Esophagus muscularis mucosa (tissue), 4 donors: ENCODE data around the gene TBC1D16. TPM values are rescaled to one million over a fixed set of nuclear protein-coding genes. Genes with fewer than 3 reads are reported as not detected.

Source experiments
- DNase-seq: peaks from one replicate; pipeline ENCODE4 v3.0.0-alpha.2; 2017; ENCODE audit errors: extremely low spot score
- H3K27ac ChIP-seq, 4 donors: fragments of 200-600 bp; sonication (generic); replicated peaks in 1 of 4; 1 replicate in 3 of 4; 2 replicates in 1 of 4; pipeline ENCODE4 v1.5.1; 2016 to 2019; ENCODE audit warnings: mild to moderate bottlenecking in 1 of 4
- H3K27me3 ChIP-seq, 4 donors: fragments of 200-600 bp; sonication (generic); one replicate each; pipeline versions ENCODE4 v1.5.1 to v1.6.0; 2016 to 2019
- H3K36me3 ChIP-seq, 4 donors: fragments of 200-600 bp; sonication (generic); one replicate each; pipeline ENCODE4 v1.5.1; 2016 to 2019
- H3K4me1 ChIP-seq, 4 donors: fragments of 200-600 bp; sonication (generic); one replicate each; pipeline ENCODE4 v1.5.1; 2016 to 2019
- H3K4me3 ChIP-seq, 4 donors: fragments of 200-600 bp; sonication (generic); 1 replicate in 2 of 4; 2 replicates in 2 of 4; pipeline ENCODE4 v1.5.1; 2016 to 2019; ENCODE audit warnings: mild to moderate bottlenecking in 4 of 4, moderate library complexity in 1 of 4
- H3K9me3 ChIP-seq, 4 donors: fragments of 200-600 bp; sonication (generic); 1 replicate in 3 of 4; 2 replicates in 1 of 4; pipeline ENCODE4 v1.5.1; 2016 to 2019
- CTCF ChIP-seq, 3 experiments: fragments of 200-600 bp in 2 of 3; fragments of 450-650 bp in 1 of 3; sonication (generic) in 2 of 3; IDR thresholded peaks; one replicate each; pipeline ENCODE4 v1.5.1; 2017 to 2019; ENCODE audit warnings: antibody characterized with exemption in 3 of 3, mild to moderate bottlenecking in 2 of 3, moderate library complexity in 1 of 3
- EP300 ChIP-seq: sonication (generic); formaldehyde crosslinking; IDR thresholded peaks from one replicate; pipeline ENCODE4 v1.6.1; 2017; ENCODE audit warnings: antibody characterized with exemption
- POLR2A ChIP-seq: fragments of 450-650 bp; IDR thresholded peaks from one replicate; pipeline ENCODE4 v1.6.1; 2017; ENCODE audit warnings: antibody characterized with exemption, moderate library complexity, mild to moderate bottlenecking, low read depth
- POLR2AphosphoS5 ChIP-seq, 2 donors: sonication (generic); formaldehyde crosslinking; IDR thresholded peaks; one replicate each; pipeline ENCODE4 v1.6.1; 2017; ENCODE audit warnings: antibody characterized with exemption in 2 of 2
- WGBS: methylation state at CpG from one replicate; pipeline ENCODE4 v1.1.5; 2018; 5-methylcytosine and 5-hydroxymethylcytosine counted together
- intact Hi-C: fragments of 100-400 bp; cut with DNase I; formaldehyde crosslinking; loops from one replicate; pipeline ENCODE4 v1.15.1; 2023
- total RNA-seq, 4 donors: library from RNA; depleted of rRNA; stranded (reverse); fragments of >200 nt; gene quantifications; one replicate each; pipeline versions ENCODE4 v1.1.0 to v1.2.1, GENCODE V29; 2016

The TBC1D16 gene
- total RNA-seq, 4 donors from 2014 or later = 30.3 to 37.4 (median 33.2) TPM

DNA sequence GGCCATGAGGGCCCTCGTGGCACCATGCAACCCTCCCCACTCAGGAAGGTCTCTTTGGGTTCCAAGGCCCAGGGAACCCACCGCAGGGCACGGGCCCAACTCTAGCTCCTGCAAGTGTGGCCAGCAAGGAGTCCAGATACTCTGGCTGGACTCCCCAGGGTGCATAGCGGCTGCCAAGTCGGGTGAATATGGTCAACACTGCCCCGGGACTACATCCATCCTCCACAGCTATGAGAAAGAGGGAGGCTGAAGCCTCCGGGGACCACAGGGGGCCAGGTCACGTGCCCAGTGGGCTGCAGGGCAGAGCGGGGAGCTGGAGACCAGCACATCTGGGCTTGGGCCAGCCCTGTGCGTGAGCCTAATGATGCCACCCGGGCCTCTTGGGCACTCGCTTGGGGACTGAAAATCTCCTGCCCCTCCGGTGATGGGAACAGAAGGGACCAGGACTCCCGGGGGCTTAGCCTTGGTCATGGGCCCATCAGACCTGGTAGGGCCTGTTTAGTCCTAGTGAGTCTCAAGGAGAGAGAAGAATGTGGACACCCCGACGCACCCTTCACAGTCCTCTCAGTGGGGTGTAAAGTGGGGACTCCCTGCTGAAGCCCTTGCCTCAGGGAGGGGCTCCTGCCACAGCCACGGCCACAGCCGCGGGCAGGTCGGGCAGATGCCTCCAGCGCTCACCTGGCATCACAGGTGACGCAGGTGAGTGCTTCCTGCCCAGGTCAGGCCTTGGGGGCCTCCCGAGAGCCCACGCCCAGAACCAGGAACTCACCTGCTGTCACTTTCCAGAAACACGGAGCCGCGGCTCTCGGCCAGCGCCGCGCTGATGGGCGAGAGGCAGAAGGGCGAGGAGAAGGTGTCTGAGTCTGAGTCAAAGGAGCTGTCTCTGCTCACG, 26.0 kb downstream of the TBC1D16 start:
- Histone ChIP-seq H3K9me3 (no peaks in the 10 kb centered on the region), H3K4me3 (no peak overlapping the region), H3K27me3 (no peaks in the 10 kb centered on the region), H3K36me3 (peaks cover 8 to 51% (median 29%) of the 10 kb centered on the region in 4 donors), H3K4me1 (peaks cover 13 to 23% (median 19%) of the 10 kb centered on the region in 4 donors), H3K27ac (no peak overlapping the region)
- no peak for DNase-seq
- WGBS = 95% methylated on average over 7 of the region's 34 CpGs
- TF ChIP-seq POLR2AphosphoS5 (IDR thresholded peaks at IDR 0.05) = no peak
- no peak for TF ChIP-seq EP300
- no peak for TF ChIP-seq POLR2A
- no peak for TF ChIP-seq CTCF (IDR thresholded peaks at IDR 0.05)
- intact Hi-C loops = loop anchor here (5.0 kb wide), 1 partner anchor 73 kb away; no protein-coding TSS in a partner anchor

DNA sequence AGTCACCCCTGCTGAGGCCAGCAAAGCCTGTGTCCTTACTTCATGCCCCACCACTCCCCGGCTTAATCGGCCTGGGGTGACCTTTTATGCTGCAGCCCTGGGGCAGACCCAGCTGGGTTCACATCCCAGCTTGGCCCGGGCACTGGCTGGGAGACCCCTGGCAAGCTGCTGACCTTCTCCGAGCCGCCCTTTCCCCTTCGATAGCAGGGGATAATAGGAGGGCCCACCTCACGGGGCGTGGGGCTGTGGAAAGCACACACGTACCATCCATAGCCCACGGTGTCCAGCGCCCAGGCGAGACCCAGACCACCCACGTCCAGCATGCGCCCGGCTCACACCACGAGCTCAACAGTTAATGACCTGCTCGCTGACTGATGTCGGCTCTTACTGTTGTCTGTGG, 26.8 kb downstream of the TBC1D16 start:
- TF ChIP-seq EP300 = no peak
- no peak for TF ChIP-seq POLR2A
- no peak for TF ChIP-seq CTCF (IDR thresholded peaks at IDR 0.05)
- TF ChIP-seq POLR2AphosphoS5 (IDR thresholded peaks at IDR 0.05) = no peak
- DNase-seq = no peak
- Histone ChIP-seq H3K4me3 (no peak overlapping the region), H3K27ac (no peak overlapping the region), H3K4me1 (peaks cover 13 to 23% (median 19%) of the 10 kb centered on the region in 4 donors), H3K36me3 (peaks cover 8 to 57% (median 30%) of the 10 kb centered on the region in 4 donors), H3K9me3 (no peaks in the 10 kb centered on the region), H3K27me3 (no peaks in the 10 kb centered on the region)
- intact Hi-C loops = loop anchor here (5.0 kb wide), 1 partner anchor 73 kb away; no protein-coding TSS in a partner anchor
- 85% methylated on average over 18 of the region's 18 CpGs for WGBS

DNA sequence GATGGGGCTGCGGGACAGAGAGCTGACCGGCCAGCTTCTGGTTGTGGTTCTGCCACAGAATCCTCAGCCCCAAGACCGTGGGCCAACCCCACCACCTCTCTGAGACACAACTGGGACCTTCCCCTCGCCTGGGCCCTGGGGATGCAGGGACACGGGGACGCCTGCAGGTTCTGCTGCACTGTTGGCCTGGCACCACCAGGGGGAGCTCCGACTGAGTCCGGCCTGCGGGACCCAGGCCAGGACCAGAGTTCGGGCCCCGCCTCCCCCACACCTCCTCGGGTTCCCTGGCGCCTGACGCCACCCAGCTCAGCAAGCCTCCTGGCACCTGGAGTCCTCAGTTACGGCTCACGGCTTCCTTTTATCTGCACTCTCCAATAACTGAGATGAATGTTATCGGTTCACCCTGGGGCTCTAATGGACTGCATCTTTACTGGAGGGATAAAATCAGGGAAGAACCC, 27.3 kb downstream of the TBC1D16 start:
- intact Hi-C loops = loop anchor here (5.0 kb wide), 1 partner anchor 74 kb away; no protein-coding TSS in a partner anchor
- Histone ChIP-seq H3K4me3 (no peak overlapping the region), H3K27ac (no peak overlapping the region), H3K27me3 (no peaks in the 10 kb centered on the region), H3K36me3 (peaks cover 8 to 58% (median 32%) of the 10 kb centered on the region in 4 donors), H3K4me1 (peaks cover 13 to 23% (median 19%) of the 10 kb centered on the region in 4 donors), H3K9me3 (no peaks in the 10 kb centered on the region)
- WGBS = 27% methylated on average over 11 of the region's 17 CpGs
- DNase-seq = no peak
- TF ChIP-seq POLR2AphosphoS5 (IDR thresholded peaks at IDR 0.05) (peak; percentile 45 to 73), POLR2A (no peak), EP300 (no peak), CTCF (IDR thresholded peaks at IDR 0.05) (peak; percentile 93 to 99 (median 95))

GRCh38 chr17:80007939-80008338, 27.7 kb downstream of the TBC1D16 start:
- no peaks in the 10 kb centered on the region for H3K9me3 ChIP-seq
- TF ChIP-seq POLR2AphosphoS5 (IDR thresholded peaks at IDR 0.05) (no peak), CTCF (IDR thresholded peaks at IDR 0.05) (no peak), EP300 (no peak), POLR2A (no peak)

More at GRCh38 chr17:80007939-80008338, 27.7 kb downstream of the TBC1D16 start:
- H3K4me3 ChIP-seq = no peak overlapping the region
- H3K27ac ChIP-seq = no peak overlapping the region
- no peaks in the 10 kb centered on the region for H3K27me3 ChIP-seq
- DNase-seq = no peak
- WGBS = 76% methylated on average over 10 of the region's 10 CpGs
- peaks cover 13 to 23% (median 19%) of the 10 kb centered on the region in 4 donors for H3K4me1 ChIP-seq
- intact Hi-C loops = loop anchor here (5.0 kb wide), 1 partner anchor 74 kb away; no protein-coding TSS in a partner anchor
- peaks cover 5 to 55% (median 27%) of the 10 kb centered on the region in 4 donors for H3K36me3 ChIP-seq
